Measurements from ENCODE around the gene XPO5.
"Not testable (repeated sequence)": the region's sequence is repeated elsewhere in the genome, so short reads cannot be mapped to it uniquely, and the experiment has no call there.

The XPO5 gene

DNA sequence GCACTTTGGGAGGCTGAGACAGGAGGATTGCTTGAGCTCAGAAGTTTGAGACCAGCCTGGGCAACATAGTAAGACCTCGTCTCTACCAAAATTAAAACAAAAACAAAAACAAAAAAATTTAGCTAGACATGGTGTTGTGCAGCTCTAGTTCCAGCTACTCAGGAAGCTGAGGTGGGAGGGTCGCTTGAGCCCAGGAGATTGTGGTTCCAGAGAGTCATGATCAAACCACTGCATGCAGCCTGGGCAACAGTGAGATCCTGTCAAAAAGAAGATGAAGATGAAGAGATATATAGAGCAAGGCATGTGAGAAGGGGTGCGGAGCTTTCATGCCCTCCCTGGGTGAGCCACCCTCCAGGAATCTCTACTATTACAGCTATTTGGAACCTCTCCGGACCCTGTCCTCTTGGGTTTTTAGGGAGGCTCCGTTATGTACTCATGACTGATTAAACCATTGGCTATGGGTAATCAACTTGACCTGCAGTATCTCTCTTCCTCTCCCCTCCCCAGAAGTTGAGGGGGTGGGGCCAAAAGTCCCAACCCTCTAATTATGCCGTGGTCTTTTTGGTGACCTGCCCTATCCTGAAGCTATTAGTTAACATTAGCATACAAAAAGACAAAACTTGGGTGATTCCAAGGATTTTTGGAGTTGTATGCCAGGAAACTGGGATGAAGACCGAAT lies 9.2 kb upstream of the XPO5 start:
- DNase-seq = peak in 1 of 5 donors; percentile 75

DNA sequence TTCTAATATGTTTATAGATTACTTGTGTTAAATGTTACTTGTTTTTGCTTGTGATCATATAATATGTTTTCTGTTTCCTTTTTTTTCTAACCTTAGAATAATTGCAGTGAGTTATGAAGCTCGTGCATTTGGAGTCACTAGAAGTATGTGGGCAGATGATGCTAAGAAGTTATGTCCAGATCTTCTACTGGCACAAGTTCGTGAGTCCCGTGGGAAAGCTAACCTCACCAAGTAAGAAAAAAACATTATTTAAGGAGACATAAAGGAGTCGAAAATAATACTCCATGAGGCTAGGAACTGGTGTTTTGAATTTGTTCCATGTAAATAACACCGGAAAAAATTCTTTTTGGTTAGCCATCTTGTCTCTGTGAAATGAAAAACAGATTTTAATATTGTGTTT lies 7.1 kb upstream of the XPO5 start:
- no peak for DNase-seq

DNA sequence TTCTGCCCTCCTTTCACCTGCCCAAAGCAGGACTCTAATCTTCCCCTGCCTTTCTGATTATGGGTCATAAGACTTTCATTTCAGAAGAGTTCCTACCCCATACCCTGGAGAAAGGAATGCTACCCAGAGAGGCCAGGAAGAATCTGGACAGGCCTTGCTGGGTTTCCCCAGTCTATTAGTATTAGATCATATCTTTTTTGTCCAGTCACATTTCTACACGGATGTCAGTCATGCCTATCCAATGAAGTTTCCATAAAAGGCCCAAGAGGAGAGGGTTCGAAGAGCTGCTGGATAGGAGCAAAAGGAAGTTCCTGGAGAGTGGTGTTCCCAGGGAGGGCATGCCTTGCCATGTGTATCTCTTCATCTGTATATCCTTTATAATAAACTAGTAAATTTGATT lies 3.3 kb upstream of the XPO5 start:
- no peak for DNase-seq

DNA sequence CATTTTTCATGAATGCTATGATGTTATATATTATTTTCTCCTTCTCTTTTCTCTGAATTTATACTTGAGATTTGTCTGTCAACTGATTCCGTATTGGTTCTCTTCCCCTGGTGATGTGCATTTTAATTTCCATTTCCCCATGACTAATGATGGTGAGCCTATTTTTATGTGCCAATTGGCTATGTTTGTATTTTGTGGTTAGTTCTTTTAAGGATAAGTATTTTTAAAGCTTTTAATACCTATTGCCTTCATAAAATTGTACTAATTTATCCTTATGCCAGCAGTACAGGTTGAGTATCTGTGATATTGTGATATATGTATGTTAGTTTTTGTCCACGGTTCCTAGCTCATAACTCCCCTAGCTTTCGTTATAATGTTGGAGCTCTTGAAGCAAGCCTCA lies 2.9 kb upstream of the XPO5 start:
- no peak for DNase-seq

DNA sequence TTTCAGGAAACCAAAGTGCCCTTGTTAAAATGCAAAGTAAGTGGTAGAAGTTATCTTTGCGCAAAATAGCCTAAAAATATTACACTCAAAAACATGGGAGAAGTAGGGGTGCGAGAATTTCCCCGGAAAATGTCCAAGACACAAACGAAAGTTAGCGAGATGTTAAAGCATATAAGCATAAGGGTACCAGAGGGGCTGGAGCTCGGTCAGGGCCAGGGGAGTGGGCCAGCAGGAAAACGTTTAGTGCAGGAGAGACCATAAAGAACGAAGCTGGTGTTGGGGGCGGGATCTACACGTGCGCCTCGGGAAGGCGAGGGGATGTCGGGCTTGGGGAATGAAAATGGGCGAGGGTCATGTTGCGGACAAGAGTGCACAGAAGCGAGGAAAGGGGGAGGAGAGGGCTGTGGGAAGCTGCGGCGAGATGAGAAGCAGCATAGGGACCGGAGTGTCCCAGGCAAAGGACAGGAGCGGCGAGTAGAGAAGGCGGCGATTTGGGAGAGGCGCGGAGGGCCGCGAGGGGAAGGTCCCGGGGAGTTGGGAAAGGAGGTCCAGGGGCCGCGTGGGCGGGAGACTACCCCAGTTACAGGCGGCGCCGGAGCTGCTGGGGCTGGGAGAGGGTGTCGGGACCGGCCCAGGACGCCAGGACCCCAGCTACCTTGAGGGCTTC lies 600 bp downstream of the XPO5 start:
- no peak for DNase-seq

DNA sequence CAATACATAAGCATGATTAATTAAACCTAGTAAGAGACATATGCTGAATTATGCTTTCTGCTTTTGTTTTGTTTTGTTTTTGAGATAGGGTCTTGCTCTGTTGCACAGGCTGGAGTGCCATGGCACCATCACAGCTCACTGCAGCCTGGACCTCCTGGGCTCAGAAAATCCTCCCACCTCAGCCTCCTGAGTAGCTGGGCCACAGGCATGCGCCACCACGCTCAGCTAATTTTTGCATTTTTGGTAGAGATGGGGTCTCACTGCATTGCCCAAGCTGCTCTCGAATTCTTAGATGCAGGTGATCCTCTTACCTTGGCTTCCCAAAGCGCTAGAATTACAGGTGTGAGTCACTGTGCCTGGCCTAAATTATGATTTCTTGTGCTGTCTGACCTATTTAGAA lies 3.8 kb downstream of the XPO5 start:
- no peak for DNase-seq

DNA sequence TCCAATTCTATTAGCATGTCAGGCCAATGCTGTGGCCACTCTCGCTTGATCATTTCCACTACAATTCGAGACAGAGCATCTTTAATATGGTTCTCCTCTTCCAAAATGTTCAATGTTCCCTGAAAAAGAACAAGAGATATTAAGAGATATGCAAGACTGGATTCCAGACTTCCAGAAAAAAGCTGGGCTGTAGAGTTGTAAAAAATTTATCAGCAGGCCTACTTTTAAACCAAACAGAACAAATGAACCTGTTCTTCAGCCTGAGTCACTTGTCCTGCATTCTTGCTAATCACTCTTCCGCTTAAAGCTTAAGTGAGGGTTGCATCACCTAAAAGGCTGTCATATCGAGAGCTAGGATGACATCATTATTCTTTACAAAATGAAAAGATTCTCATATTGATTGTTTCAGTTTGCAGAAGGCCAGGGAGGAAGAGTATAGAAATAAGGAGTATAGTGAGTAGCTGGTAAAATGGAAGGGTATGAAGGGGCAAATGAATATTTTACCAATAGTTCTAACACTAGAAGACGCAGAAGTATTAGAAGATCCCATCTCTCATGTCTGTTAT lies 4.9 kb downstream of the XPO5 start:
- peak in 1 of 5 donors; percentile 90 for DNase-seq

DNA sequence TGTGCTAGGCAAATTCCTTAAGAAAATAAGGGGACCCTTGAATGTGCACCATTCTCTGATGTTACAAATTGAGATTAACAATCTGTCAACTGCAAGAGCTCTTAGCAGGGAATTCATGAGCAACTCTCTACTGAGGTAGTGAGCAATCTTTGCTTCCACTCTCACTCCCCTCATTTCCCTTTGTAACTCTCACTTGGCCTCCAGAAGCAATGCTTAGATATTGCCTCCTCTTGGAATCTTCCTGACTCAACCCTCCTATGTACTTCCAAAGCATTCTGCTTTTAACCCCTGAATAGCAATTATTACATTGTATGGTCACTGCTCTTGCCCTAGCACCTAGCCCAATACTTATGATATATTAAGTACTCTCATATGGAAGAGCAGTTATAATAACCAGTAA lies 16.5 kb downstream of the XPO5 start:
- no peak for DNase-seq

DNA sequence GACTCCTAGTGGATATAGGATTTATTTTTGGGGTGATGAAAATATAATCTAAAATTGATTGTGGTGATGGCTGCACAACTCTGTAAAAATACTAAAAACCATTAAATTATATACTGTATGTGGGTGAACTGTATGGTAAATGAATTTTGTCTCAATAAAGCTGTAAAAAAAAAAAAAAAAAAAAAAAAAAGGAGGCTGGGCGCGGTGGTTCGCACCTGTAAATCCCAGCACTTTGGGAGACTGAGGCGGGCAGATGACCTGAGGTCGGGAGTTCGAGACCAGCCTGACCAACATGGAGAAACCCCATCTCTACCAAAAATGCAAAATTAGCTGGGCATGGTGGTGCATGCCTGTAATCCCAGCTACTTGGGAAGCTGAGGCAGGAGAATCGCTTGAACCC lies 18.2 kb downstream of the XPO5 start:
- DNase-seq = not testable (repeated sequence)

DNA sequence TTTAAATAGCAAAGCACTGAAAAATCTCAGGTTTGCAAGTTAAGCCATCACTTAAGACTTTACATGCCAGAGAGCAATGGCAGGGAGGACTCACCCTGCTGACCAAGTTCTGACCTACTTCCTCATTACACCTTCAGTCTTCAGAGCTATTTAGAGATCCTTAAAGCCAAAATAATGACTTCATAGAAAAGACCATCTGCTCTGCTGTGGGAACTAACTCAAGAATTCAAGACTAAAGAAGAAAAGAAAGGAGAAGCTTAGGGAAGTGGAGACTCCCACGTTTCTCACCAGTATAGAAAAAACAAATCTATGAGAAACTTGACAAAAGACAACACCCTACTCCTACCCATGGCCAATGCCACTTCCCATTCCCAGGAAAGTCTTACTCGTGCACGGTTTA lies 28.6 kb downstream of the XPO5 start:
- DNase-seq = no peak

DNA sequence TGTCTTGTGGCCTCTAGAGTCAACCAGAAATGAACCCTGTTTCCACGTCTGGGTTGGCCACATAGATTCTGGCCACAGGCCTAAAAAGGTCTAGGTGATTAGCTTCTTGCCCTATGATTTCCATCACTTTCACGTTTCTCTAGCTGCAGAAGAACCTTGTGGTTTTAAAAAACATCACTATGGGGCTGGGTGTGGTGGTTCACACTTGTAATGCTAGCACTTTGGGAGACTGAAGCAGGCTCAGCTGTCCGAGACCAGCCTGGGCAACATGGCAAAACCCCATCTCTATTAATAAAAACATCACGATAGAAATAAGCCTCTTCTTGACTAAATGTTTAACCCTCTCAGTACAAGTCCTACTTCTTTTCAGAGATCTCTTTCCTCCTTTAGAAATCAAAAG lies 31.4 kb downstream of the XPO5 start:
- no peak for DNase-seq

DNA sequence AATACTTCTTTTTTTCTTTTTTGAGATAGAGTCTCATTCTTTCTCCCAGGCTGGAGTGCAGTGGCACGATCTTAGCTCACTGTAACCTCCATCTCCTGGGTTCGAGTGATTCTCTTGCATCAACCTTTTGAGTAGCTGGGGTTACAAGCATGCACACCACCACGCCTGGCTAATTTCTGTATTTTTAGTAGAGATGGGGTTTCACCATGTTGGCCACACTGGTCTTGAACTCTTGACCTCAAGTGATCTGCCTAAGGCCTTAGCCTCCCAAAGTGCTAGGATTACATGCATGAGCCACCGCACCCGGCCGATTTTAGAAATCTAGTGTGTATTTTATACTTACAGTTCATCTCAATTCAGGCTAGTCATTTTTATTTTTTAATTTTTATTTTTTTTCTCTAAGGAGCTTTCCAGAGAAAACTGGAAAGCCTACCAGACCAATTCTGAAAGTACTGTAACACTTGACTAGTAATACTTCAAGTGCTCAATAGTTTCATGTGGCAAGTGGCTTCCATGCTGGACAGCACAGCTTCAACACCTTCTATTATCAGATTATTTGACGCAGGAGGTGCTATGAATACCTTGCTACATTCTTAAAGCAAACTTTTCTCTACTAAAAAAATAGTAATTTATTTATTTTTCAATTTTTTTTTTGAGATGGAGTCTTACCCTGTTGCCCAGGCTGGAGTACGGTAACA lies 33.9 kb downstream of the XPO5 start:
- no peak for DNase-seq

DNA sequence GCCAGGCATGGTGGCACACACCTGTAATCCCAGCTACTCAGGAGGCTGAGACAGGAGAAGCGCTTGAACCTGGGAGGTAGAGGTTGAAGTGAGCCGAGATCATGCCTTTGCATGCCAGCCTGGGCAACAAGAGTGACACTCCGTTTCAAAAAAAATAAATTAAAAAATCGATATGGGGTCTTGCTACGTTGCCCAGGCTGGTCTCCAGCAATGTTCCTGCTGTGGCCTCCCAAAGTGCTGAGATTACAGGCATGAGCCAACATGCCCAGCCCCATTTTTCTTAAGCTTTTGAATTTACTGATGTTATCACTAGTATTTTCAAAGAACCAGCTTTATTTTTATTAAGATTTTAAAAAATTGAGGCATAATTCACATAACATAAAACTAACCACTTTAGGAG lies 35.3 kb downstream of the XPO5 start:
- DNase-seq = no peak

DNA sequence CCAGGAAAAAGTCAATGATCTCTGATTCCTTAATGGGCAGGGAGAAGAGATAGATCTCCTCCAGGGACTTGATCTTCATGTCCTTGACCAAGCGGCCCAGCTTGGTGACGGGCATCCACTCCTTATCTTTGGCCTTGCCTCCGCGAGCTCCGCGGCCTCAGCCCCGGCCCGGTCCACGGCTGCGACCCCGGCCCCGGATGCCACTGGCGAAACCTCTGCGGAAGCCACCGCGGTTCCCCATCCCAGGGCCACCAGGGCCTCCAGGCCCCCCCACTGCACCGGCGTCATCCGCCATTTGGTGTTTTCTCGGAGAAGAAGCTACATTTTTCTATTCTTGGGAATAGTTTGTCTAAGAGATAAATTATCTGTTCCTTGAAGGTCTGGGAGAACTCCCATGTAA lies 36.4 kb downstream of the XPO5 start:
- not testable (repeated sequence) for DNase-seq

DNA sequence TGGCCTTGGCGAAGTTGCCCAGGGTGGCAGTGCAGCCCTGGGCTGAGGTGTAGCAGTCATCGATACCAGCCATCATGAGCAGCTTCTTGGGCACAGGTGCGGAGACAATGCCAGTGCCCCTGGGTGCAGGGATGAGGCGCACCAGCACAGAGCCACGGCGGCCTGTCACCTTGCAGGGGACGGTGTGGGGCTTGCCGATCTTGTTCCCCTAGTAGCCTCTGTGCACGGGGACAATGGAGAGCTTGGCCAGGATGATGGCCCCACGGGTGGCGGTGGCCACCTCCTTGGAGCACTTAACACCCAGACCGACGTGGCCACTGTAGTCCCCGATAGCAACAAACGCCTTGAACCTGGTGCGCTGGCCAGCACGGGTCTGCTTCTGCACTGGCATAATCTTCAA lies 36.9 kb downstream of the XPO5 start:
- not testable (repeated sequence) for DNase-seq

DNA sequence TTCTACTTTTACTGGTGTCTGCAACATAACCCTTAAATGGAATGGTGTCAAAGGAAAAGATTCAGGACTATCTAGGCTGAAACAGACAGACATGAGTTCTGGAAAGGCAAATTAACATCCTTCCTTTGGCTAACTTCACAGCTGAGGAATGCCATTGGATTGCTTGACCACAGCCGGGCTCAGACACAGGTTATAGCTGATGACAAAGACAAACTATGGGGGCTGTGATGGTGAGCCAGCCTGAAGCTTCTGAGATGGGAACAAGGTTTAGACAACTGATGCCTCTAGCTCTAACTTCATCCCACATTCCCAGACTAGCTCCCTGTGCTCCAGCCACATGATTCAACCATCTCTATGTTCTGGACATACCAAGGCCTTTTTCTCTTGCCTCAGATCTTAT lies 43.6 kb downstream of the XPO5 start:
- DNase-seq = no peak

DNA sequence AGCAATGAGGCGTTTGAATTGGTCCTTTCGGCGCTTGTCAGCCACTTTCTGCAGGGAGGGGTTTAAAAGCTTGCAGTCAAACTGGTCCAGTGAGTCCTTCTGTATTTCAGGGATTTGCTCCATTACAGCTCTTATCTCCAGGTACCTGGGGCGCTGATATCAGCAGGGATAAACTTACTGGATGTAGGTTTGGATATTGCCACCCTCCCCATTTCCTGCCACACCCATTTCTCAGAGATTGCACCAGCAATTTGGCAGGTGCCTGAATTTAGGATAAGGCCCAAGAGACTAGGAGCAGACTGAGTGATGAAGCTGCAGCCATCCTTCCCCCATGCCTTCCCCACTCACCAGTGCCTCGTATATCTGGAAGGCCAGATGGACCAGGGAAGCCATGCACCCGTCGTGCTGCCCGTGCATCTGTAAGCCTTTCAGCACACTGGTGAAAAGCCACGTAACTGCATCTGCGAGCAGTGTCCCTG lies 51.3 kb downstream of the XPO5 start:
- no peak for DNase-seq

DNA sequence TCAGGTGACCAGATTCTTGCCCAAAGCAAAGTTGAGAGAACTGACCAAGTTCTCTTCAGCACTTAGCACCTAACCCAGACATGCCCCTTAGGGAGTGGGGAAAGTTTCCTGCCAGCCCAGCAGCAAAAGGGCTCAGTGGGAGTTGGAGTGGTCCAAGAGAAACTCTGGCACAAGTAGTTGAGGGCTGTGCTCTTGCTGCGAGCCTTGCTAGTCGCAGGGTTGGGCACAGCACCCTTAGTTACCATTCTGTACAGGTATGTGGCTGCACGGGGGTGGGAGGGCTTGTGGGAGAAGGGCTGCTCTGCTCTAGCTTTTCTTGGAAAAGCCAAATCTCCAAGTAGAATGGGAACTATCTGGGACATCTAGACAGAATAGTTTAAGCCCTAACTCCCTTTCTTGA lies 52.6 kb downstream of the XPO5 start:
- DNase-seq = no peak

DNA sequence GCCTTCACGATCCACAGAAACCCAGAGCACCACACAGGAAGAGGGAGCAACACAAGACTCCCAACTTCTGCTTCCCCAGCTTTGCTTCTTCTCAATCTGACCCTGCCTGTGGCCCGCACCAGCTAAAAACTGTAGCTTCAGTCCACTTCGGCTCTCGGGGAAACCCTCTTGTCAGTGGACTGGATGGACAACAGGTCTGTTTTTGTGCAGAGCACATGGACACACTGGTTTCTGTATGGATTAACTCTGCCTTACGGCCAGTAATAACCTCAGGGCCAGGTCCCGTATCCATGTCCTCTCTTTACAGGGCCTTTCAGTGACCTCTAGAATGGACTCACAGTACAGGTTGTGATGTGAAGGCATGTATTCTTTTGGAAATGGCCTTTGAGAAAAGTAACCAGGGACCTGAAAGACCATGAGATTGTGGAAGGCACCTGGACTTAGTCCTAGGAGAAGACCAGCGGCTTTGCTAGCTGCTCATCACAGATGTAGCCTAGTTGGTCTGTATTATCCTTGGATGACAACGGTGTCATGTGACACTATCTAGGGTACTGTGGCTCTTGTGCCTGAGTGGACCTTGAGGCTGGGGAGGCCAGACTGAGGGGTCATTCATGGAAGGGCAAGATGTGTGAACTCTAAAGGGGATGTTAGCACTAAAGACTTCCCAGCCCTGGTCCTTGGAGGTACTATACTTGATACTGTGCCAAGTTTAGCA lies 53.1 kb downstream of the XPO5 start:
- no peak for DNase-seq

DNA sequence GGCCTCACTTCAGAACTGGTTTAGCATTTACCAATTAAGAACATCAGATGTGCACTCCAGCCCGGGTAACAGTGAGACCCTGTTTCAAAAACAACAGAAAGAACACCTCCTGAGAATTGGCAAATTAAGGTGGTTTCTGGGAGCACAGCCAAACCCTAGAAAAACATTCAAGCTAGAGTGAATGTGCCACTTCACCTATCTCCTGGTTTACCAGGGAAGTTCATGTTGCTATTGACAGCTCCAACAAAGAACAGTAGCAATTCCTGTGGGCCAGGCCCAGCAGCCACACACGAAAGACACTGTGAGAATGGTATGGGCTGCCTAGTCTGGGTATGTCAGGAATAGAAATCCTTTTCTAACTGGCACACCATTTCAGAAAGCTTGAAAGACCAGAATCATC lies 54.0 kb downstream of the XPO5 start:
- DNase-seq = no peak

DNA sequence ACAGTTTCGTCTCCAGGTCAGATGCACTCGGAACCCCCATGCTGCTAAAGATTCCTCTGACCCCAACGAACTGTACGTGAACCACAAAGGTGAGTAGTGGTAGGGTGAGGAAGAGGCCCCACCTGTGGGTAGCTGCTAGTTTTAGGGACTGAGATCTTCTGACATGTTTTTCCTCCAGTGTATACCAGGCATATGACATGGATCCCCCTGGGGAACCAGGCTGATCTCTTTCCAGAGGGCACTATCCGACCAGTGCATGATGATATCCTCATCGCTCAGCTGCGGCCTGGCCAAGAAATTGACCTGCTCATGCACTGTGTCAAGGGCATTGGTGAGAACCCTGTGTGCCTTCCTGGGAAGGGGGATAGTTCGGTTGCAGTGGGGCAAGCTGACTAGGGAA lies 55.7 kb downstream of the XPO5 start:
- no peak for DNase-seq

DNA sequence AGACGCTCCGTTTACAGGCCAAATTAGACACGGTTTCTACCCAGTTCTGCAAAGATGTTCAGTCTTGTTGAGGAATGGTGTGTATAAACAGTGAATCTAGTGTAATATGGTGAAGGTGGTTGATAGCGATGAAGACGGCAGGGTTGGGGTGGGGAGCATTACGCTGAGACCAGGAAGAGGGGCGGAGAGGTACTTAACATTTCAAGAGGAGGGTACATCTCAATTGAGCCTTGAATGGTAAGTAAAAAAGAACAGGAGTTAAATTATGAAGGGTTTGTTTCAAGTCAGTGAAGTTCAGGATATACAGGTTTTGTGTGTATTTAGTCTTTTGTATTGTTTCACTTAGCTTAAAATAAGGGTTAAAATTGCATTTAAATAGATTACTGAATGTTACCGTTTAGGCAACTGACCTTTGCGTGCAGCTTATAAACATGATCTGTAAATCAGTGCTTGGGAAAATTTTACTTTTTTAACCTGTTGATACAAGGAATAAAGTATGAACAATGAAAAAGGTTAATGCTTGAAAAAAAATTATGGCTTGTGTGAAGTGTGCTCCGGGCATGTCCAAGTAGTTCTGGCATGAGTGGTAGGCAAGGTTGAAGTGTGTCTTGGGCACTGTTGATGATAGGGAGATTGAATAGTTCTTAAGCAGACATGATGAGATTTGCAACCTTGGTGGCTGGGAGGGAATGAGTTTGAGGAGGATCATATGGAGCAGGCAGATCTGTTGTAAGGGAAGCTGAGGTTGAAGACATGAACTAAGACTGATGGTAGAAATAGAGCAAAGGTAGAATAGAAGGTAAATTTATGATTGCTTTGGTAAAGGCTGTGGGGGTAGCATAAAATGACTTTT lies 58.1 kb downstream of the XPO5 start:
- no peak for DNase-seq
